IMR-90 (cell line): ENCODE results near the gene ST6GALNAC3. TPM values are rescaled to one million over a fixed set of nuclear protein-coding genes. Genes with fewer than 3 reads are reported as not detected.
A peak's percentile ranks its signal among the peaks of the same experiment; 100 is the strongest.

Experiments
- ATAC-seq: fragments of 200-7000 bp; cut with Tn5 transposase; 2 replicates; pipeline ENCODE4 v1.9.1; 2020; ENCODE audit warnings: low read depth, mild to moderate bottlenecking, moderate library complexity
- BruUV-seq: library from RNA; stranded (reverse); fragments of 400-500 nt; replicated peaks from 2 replicates; lab custom pipeline; 2021; lab: Mats Ljungman, UMichigan
- CTCF ChIA-PET: fragments of 300-600 bp; formaldehyde crosslinking; extraction: SDS; loops from one replicate; lab custom pipeline; 2021; ENCODE audit warnings: antibody characterized with exemption; lab: Yijun Ruan, JAX
- POLR2A ChIA-PET: fragments of 300-600 bp; sonication (Branson Sonifier 250); formaldehyde crosslinking; loops from one replicate; lab custom pipeline; 2022; ENCODE audit warnings: antibody characterized with exemption; ENCODE audit not compliant: unreplicated experiment; lab: Charles Lee
- DNase-seq: peaks from one replicate; pipeline ENCODE4 v3.0.0; 2013
- H2AFZ ChIP-seq: replicated peaks from 2 replicates; pipeline ENCODE3; 2013; ENCODE audit warnings: low read length, mild to moderate bottlenecking; ENCODE audit not compliant: poor library complexity
- H2AK5ac ChIP-seq: 2 replicates; pipeline ENCODE4 v1.6.1; 2013; ENCODE audit warnings: low read depth, low read length, inconsistent platforms
- H2AK9ac ChIP-seq: replicated peaks from 2 replicates; pipeline ENCODE3; 2013; ENCODE audit warnings: mild to moderate bottlenecking, low read depth, low read length, moderate library complexity; ENCODE audit not compliant: poor library complexity
- H2BK120ac ChIP-seq: 2 replicates; pipeline ENCODE4 v1.6.1; 2013; ENCODE audit warnings: low read depth, low read length, inconsistent platforms
- H2BK15ac ChIP-seq: 3 replicates; pipeline ENCODE4 v1.6.1; 2013; ENCODE audit warnings: low read depth, low read length, inconsistent platforms
- H2BK20ac ChIP-seq: 2 replicates; pipeline ENCODE4 v1.6.1; 2013; ENCODE audit warnings: low read depth, mild to moderate bottlenecking, inconsistent platforms, low read length, moderate library complexity
- H2BK5ac ChIP-seq: 2 replicates; pipeline ENCODE4 v1.6.1; 2013; ENCODE audit warnings: mild to moderate bottlenecking, low read depth, low read length, inconsistent platforms; ENCODE audit not compliant: poor library complexity, severe bottlenecking
- H3K14ac ChIP-seq: replicated peaks from 2 replicates; pipeline ENCODE4 v1.6.1; 2013; ENCODE audit warnings: low read depth, low read length, inconsistent platforms
- H3K18ac ChIP-seq: 2 replicates; pipeline ENCODE4 v1.6.1; 2013; ENCODE audit warnings: low read depth, low read length, control low read depth
- H3K23ac ChIP-seq: 2 replicates; pipeline ENCODE4 v1.6.1; 2013; ENCODE audit warnings: low read depth, low read length, inconsistent platforms
- H3K27ac ChIP-seq: 2 replicates; pipeline ENCODE4 v1.5.1; 2013; ENCODE audit warnings: mild to moderate bottlenecking, control low read depth, low read length; ENCODE audit not compliant: insufficient read depth
- H3K27me3 ChIP-seq: 2 replicates; pipeline ENCODE4 v1.6.1; 2013; ENCODE audit warnings: low read length; ENCODE audit not compliant: control insufficient read depth, insufficient read depth
- H3K36me3 ChIP-seq: 2 replicates; pipeline ENCODE4 v1.6.1; 2013; ENCODE audit warnings: low read length, mixed read lengths; ENCODE audit not compliant: control insufficient read depth, insufficient read depth
- H3K4ac ChIP-seq: 2 replicates; pipeline ENCODE4 v1.6.1; 2013; ENCODE audit warnings: low read depth, low read length, inconsistent platforms
- H3K4me1 ChIP-seq: 2 replicates; pipeline ENCODE4 v1.6.1; 2013; ENCODE audit warnings: low read length, mixed read lengths; ENCODE audit not compliant: control insufficient read depth, insufficient read depth
- H3K4me2 ChIP-seq: 2 replicates; pipeline ENCODE4 v1.6.1; 2013; ENCODE audit warnings: low read depth, mild to moderate bottlenecking, control low read depth, low read length, moderate library complexity
- H3K4me3 ChIP-seq: 2 replicates; pipeline ENCODE4 v1.5.1; 2013; ENCODE audit warnings: low read depth, mild to moderate bottlenecking, control low read depth, low read length, moderate library complexity; ENCODE audit not compliant: insufficient read depth
- H3K56ac ChIP-seq: 2 replicates; pipeline ENCODE4 v1.6.1; 2013; ENCODE audit warnings: low read length, inconsistent platforms; ENCODE audit not compliant: insufficient read depth; ENCODE audit errors: extremely low read depth
- H3K79me1 ChIP-seq, 2 experiments: 2 replicates each; pipeline ENCODE4 v1.6.1; 2013; ENCODE audit warnings: low read length in 2 of 2, inconsistent platforms in 1 of 2, low read depth in 1 of 2
- H3K9ac ChIP-seq: 2 replicates; pipeline ENCODE4 v1.6.1; 2013; ENCODE audit warnings: low read depth, low read length, control low read depth
- H3K9me1 ChIP-seq: 2 replicates; pipeline ENCODE4 v1.6.1; 2013; ENCODE audit warnings: low read length, inconsistent platforms; ENCODE audit not compliant: insufficient read depth
- H3K9me3 ChIP-seq: 2 replicates; pipeline ENCODE4 v1.6.1; 2013; ENCODE audit warnings: low read length; ENCODE audit not compliant: control insufficient read depth, insufficient read depth
- H4K20me1 ChIP-seq: 2 replicates; pipeline ENCODE4 v1.6.1; 2013; ENCODE audit warnings: low read length, inconsistent platforms; ENCODE audit not compliant: insufficient read depth
- H4K5ac ChIP-seq: 2 replicates; pipeline ENCODE4 v1.6.1; 2013; ENCODE audit warnings: mild to moderate bottlenecking, low read depth, low read length, control low read depth
- H4K8ac ChIP-seq, 2 experiments: 2 replicates each; pipeline ENCODE4 v1.6.1; 2013; ENCODE audit warnings: low read depth in 2 of 2, low read length in 2 of 2, control low read depth in 1 of 2, inconsistent platforms in 1 of 2
- H4K91ac ChIP-seq: 2 replicates; pipeline ENCODE4 v1.6.1; 2013; ENCODE audit warnings: low read depth, low read length, inconsistent platforms; ENCODE audit not compliant: insufficient read depth
- MAFK ChIP-seq: IDR thresholded peaks from 2 replicates; pipeline ENCODE4 v1.6.1; 2012; ENCODE audit warnings: low read depth, low read length, improper control_type of control experiment
- POLR2A ChIP-seq: IDR thresholded peaks from 2 replicates; pipeline ENCODE4 v1.6.1; 2012; ENCODE audit warnings: mild to moderate bottlenecking, low read depth, low read length
- dilution Hi-C: fragments of 300-500 bp; cut with HindIII; formaldehyde crosslinking; loops from one replicate; pipeline ENCODE4 v1.14.3; 2018; ENCODE audit warnings: low sequenced_read_pairs; ENCODE audit not compliant: unreplicated experiment
- in situ Hi-C: fragments of 300-500 bp; cut with MboI; formaldehyde crosslinking; loops from 3 replicates; pipeline ENCODE4 v1.14.3; 2019; ENCODE audit warnings: low sequenced_read_pairs, inconsistent platforms, mixed read lengths
- intact Hi-C: fragments of 100-400 bp; cut with micrococcal nuclease; formaldehyde crosslinking; loops from 2 replicates; pipeline ENCODE4 v1.10.0; 2022
- polyA plus RNA-seq, 3 experiments: library from polyadenylated mRNA; depleted of rRNA; stranded (reverse); fragments of >200 nt; gene quantifications; 2 replicates each; pipeline ENCODE4 v1.2.3, GENCODE V29; 2012; ENCODE audit warnings: low replicate concordance in 1 of 3
- total RNA-seq: library from RNA; depleted of rRNA; stranded (reverse); fragments of >200 nt; gene quantifications from 2 replicates; pipeline ENCODE4 v1.2.3, GENCODE V29; 2012

The ST6GALNAC3 gene
- total and polyA plus RNA-seq, 2 of the 4 experiments (the other 2 are of a cell fraction): 0.65 to 1.3 TPM

DNA sequence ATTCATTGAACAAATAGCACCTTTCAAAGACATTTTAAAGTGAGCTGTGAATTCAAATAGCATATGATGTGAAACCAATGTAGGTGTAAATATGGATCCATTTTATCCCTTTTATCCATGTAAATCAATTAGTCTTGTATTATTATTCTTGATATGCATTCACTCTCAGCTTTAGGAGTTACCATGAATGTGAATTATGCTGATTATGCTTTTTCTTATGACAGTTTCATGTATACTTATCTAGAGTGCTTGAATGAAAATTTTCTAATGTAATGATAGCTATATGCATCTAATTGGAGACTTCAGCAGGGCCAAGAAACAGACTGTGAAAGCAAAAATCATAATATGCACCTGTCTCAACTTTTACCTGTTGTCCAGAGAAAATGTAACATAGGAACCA is 566.2 kb downstream of the ST6GALNAC3 start:
- Histone ChIP-seq H2AK9ac (no peak overlapping the region), H3K36me3 (no peaks in the 10 kb centered on the region), H3K4me1 (no peaks in the 10 kb centered on the region), H3K9me3 (no peaks in the 10 kb centered on the region), H3K4ac (no peak overlapping the region), H3K27ac (no peak overlapping the region), H4K91ac (no peak overlapping the region), H4K5ac (no peak overlapping the region), H2AFZ (no peak overlapping the region), H3K56ac (no peak overlapping the region), H2BK5ac (no peak overlapping the region), H3K23ac (no peak overlapping the region), H3K4me3 (no peak overlapping the region), H3K18ac (no peak overlapping the region), H4K8ac (no peak overlapping the region), H3K4me2 (no peak overlapping the region), H3K27me3 (no peaks in the 10 kb centered on the region), H3K14ac (no peak overlapping the region), H2BK120ac (no peak overlapping the region), H4K20me1 (no peaks in the 10 kb centered on the region), H3K9me1 (no peaks in the 10 kb centered on the region), H2BK20ac (no peak overlapping the region), H2BK15ac (no peak overlapping the region), H3K79me1 (no peaks in the 10 kb centered on the region), H3K9ac (no peak overlapping the region), H2AK5ac (no peak overlapping the region)
- in situ Hi-C loops (no loop called here), dilution Hi-C loops (no loop called here), intact Hi-C loops (no loop called here)
- DNase-seq (no peak), ATAC-seq (no peak)
- TF ChIP-seq POLR2A: no peak
- peak; percentile 90 for TF ChIP-seq MAFK
- BruUV-seq: no TSS peak
- POLR2A ChIA-PET: no interaction called here
- CTCF ChIA-PET: no interaction called here
